NCI-H1417 (cell line): ENCODE results near the gene SLC9B1.
"Not testable (repeated sequence)": the region's sequence is repeated elsewhere in the genome, so short reads cannot be mapped to it uniquely, and the experiment has no call there.

ENCODE experiments used
- DNase-seq, 3 experiments: peaks; one replicate each; lab custom pipeline; 2025; lab: John Stamatoyannopoulos, UW

SLC9B1 gene

GRCh38 chr4:102878349-102878748 is 141.2 kb downstream of the SLC9B1 start:
- not testable (repeated sequence) for DNase-seq

GRCh38 chr4:102877477-102878106 is 141.9 kb downstream of the SLC9B1 start:
- DNase-seq: not testable (repeated sequence)

GRCh38 chr4:102871772-102872171 is 147.7 kb downstream of the SLC9B1 start:
- no peak for DNase-seq

GRCh38 chr4:102869569-102870197 is 149.8 kb downstream of the SLC9B1 start:
- no peak for DNase-seq

GRCh38 chr4:102868781-102869568 is 150.5 kb downstream of the SLC9B1 start, which contains the start of gene CISD2:
CISD2 (plus strand) TSS chr4:102868992; CDS start chr4:102869085, 93 bp downstream.
- DNase-seq: peak; percentile 80 to 98 (median 98)

- DNase-seq: no peak
Measured at GRCh38 chr4:102868153-102868780, 151.2 kb downstream of the SLC9B1 start.

- peak in 2 of 3 experiments; percentile 6 to 52 for DNase-seq
Measured at GRCh38 chr4:102867278-102868152, 152.0 kb downstream of the SLC9B1 start.

- not testable (repeated sequence) for DNase-seq
Measured at GRCh38 chr4:102865327-102865726, 154.2 kb downstream of the SLC9B1 start.

- no peak for DNase-seq
Measured at GRCh38 chr4:102862747-102863146, 156.8 kb downstream of the SLC9B1 start.

GRCh38 chr4:102862016-102862415 is 157.5 kb downstream of the SLC9B1 start:
- DNase-seq: no peak

- no peak for DNase-seq
Measured at GRCh38 chr4:102860611-102861324, 158.7 kb downstream of the SLC9B1 start.

GRCh38 chr4:102858828-102859464 is 160.6 kb downstream of the SLC9B1 start:
- DNase-seq: no peak
